Measurements from ENCODE around the gene KLF14. TPM values are rescaled to one million over a fixed set of nuclear protein-coding genes. Genes with fewer than 3 reads are reported as not detected.

Gene KLF14
- total and polyA plus RNA-seq, 9 of the 15 experiments (the other 6 are each of a cell fraction or from before 2014, with no cell fraction given): 0.03 TPM; not detected in 8

GRCh38 chr7:130695840-130696239 lies 38.2 kb downstream of the KLF14 start:
- H3K9ac ChIP-seq (ENCODE audit: insufficient read depth in 1 of 2, low read depth in 2 of 2, low read length in 2 of 2): no peak overlapping the region
- ATAC-seq: peak; percentile 80
- intact Hi-C loops (cut with micrococcal nuclease): loop anchor here (5.0 to 10.0 kb wide), 2 partner anchors 211 to 454 kb away; no protein-coding TSS in a partner anchor
- no peak for TF ChIP-seq NCOA2 (IDR thresholded peaks at IDR 0.05; ENCODE audit: partially characterized antibody in 2 of 2)
- no peak for TF ChIP-seq ETV6 (IDR thresholded peaks at IDR 0.05; ENCODE audit: borderline replicate concordance in 1 of 2, low read depth in 2 of 2, low read length in 1 of 2)
- TF ChIP-seq ETV6 (CRISPR knock-in tag; IDR thresholded peaks at IDR 0.05; ENCODE audit: borderline replicate concordance): no peak
- TF ChIP-seq CTCFL (IDR thresholded peaks at IDR 0.05; ENCODE audit: borderline replicate concordance, insufficient read depth, low read depth, low read length, poor library complexity, severe bottlenecking): no peak
- TF ChIP-seq CBX3 (IDR thresholded peaks at IDR 0.05; ENCODE audit: borderline replicate concordance in 1 of 2, low read length in 2 of 2): no peak
- TF ChIP-seq RBM39 (optimal IDR thresholded peaks at IDR 0.05; ENCODE audit: low read depth, low read length): no peak
- TF ChIP-seq ETV1 (tag; conservative IDR thresholded peaks at IDR 0.05; ENCODE audit: low read depth): 0 out of 2 replicates have a peak, but pooled peaks have one; percentile 15
- TF ChIP-seq RBM14 (IDR thresholded peaks at IDR 0.05; ENCODE audit: borderline replicate concordance, insufficient read depth, low read depth, low read length): no peak
- no peak for TF ChIP-seq SIX5 (IDR thresholded peaks at IDR 0.05; ENCODE audit: borderline replicate concordance in 1 of 2, insufficient read depth in 1 of 2, low read depth in 1 of 2, low read length in 2 of 2)
- peak; percentile 61 to 77 for TF ChIP-seq RAD21 (CRISPR knock-in tag; conservative IDR thresholded peaks at IDR 0.05 in 1 of 2, IDR thresholded peaks at IDR 0.05 in 1 of 2)
- no peak for TF ChIP-seq HCFC1 (IDR thresholded peaks at IDR 0.05; ENCODE audit: low read depth, low read length)
- no peak for TF ChIP-seq CEBPG (CRISPR knock-in tag; IDR thresholded peaks at IDR 0.05)
- no peak for TF ChIP-seq CEBPG (tag; conservative IDR thresholded peaks at IDR 0.05 in 1 of 2, IDR thresholded peaks at IDR 0.05 in 1 of 2)
- no peak for TF ChIP-seq EWSR1 (IDR thresholded peaks at IDR 0.05; ENCODE audit: borderline replicate concordance, low read depth, partially characterized antibody)
- peak; percentile 76 to 99 (median 99) for TF ChIP-seq CTCF (IDR thresholded peaks at IDR 0.05 in 2 of 3, conservative IDR thresholded peaks at IDR 0.05 in 1 of 3; ENCODE audit: insufficient read depth in 2 of 3, low read depth in 1 of 3, low read length in 3 of 3)
- no peak for TF ChIP-seq TCF7L2 (IDR thresholded peaks at IDR 0.05; ENCODE audit: low read depth, low read length)
- TF ChIP-seq BMI1 (IDR thresholded peaks at IDR 0.05; ENCODE audit: low read length): no peak

More at GRCh38 chr7:130695840-130696239, 38.2 kb downstream of the KLF14 start:
- Histone ChIP-seq H3K9me3 (replicated peaks; ENCODE audit: control insufficient read depth, insufficient read depth, low read depth, low read length) (no peaks in the 10 kb centered on the region), H3K36me3 (ENCODE audit: control insufficient read depth, insufficient read depth, low read length) (no peaks in the 10 kb centered on the region), H3K4me2 (ENCODE audit: insufficient read depth, low read length) (no peak overlapping the region), H3K4me1 (replicated peaks in 1 of 2; ENCODE audit: control insufficient read depth in 2 of 2, insufficient read depth in 2 of 2, low read length in 2 of 2) (no peaks in the 10 kb centered on the region), H2AFZ (ENCODE audit: low read depth, low read length) (no peak overlapping the region), H3K27ac (ENCODE audit: extremely low read depth, low read depth, low read length) (no peak overlapping the region), H3K27me3 (ENCODE audit: control insufficient read depth in 2 of 2, insufficient read depth in 2 of 2, low read length in 2 of 2) (peaks cover 0 to 4% of the 10 kb centered on the region in 2 experiments; a peak in 2 of 5 replicates), H3K4me3 (no peak overlapping the region), H4K20me1 (replicated peaks; ENCODE audit: control insufficient read depth, insufficient read depth, low read length) (no peaks in the 10 kb centered on the region), H3K9me1 (ENCODE audit: control insufficient read depth, insufficient read depth, low read length) (no peaks in the 10 kb centered on the region), H3K79me2 (ENCODE audit: control insufficient read depth, insufficient read depth, low read length) (no peaks in the 10 kb centered on the region)
- CTCF ChIA-PET (ENCODE audit: low intra/inter-chr PET ratio): interaction anchor here (0.7 to 1.6 kb wide), 2 partner anchors 135 to 624 kb away, joined by 4 to 15 read pairs; no protein-coding TSS in a partner anchor
- WGBS (ENCODE audit: insufficient coverage, low coverage, missing lambda C conversion rate): 17% methylated on average over 2 of the region's 2 CpGs
- peak; percentile 36 to 62 (median 50) for DNase-seq (ENCODE audit: extremely low read depth in 1 of 4, low spot score in 3 of 4)
- in situ Hi-C loops (cut with MboI): no loop called here
- no TSS peak for BruUV-seq (replicated peaks)
- POLR2A ChIA-PET: no interaction called here
- no peak for FAIRE-seq
